ENCODE results near the gene PC. TPM values are rescaled to one million over a fixed set of nuclear protein-coding genes. Genes with fewer than 3 reads are reported as not detected.

Gene PC
- total RNA-seq, 1 donor from 2014 or later = 13.5 TPM

GRCh38 chr11:66879000-66879399 lies 79.2 kb downstream of the PC start:
- Histone ChIP-seq H3K27ac (no peak overlapping the region), H3K27me3 (no peaks in the 10 kb centered on the region), H3K36me3 (no peaks in the 10 kb centered on the region), H3K4me1 (no peaks in the 10 kb centered on the region), H3K4me3 (no peak overlapping the region), H3K9me3 (no peaks in the 10 kb centered on the region)
- intact Hi-C loops (cut with DNase I) = no loop called here
- no peak for DNase-seq (ENCODE audit: low spot score in 2 of 2)
- TF ChIP-seq, protein P1, sequence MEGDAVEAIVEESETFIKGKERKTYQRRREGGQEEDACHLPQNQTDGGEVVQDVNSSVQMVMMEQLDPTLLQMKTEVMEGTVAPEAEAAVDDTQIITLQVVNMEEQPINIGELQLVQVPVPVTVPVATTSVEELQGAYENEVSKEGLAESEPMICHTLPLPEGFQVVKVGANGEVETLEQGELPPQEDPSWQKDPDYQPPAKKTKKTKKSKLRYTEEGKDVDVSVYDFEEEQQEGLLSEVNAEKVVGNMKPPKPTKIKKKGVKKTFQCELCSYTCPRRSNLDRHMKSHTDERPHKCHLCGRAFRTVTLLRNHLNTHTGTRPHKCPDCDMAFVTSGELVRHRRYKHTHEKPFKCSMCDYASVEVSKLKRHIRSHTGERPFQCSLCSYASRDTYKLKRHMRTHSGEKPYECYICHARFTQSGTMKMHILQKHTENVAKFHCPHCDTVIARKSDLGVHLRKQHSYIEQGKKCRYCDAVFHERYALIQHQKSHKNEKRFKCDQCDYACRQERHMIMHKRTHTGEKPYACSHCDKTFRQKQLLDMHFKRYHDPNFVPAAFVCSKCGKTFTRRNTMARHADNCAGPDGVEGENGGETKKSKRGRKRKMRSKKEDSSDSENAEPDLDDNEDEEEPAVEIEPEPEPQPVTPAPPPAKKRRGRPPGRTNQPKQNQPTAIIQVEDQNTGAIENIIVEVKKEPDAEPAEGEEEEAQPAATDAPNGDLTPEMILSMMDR (IDR thresholded peaks at IDR 0.05) = no peak

DNA sequence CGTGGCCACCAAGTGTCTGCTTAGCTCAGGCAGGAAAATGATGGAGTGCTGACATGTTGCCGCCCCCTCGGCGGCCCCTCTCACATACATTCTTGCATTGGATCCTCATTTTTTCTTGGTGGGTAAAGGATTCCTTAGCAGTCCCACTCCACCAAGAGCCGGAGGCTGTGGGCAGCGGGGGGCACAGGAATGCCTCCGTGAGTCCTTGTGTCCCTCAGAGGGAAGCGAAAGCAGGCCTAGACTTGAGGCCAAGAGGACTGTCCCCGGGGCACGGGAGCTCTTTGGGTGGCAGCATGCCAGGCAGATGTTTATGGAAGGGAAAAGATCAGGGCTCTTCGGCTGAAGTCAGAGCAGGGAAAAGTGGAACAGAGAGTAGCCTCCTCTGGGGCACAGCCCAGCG lies 79.7 kb downstream of the PC start:
- Histone ChIP-seq H3K9me3 (no peaks in the 10 kb centered on the region), H3K27ac (no peak overlapping the region), H3K4me3 (no peak overlapping the region), H3K36me3 (no peaks in the 10 kb centered on the region), H3K4me1 (no peaks in the 10 kb centered on the region), H3K27me3 (no peaks in the 10 kb centered on the region)
- intact Hi-C loops (cut with DNase I) = no loop called here
- TF ChIP-seq, protein P1 (IDR thresholded peaks at IDR 0.05) = no peak
- no peak for DNase-seq (ENCODE audit: low spot score in 2 of 2)

GRCh38 chr11:66877588-66878385 lies 80.4 kb downstream of the PC start:
- no peaks in the 10 kb centered on the region for H3K4me1 ChIP-seq
- H3K27me3 ChIP-seq = no peaks in the 10 kb centered on the region
- TF ChIP-seq, protein P1 (IDR thresholded peaks at IDR 0.05) = no peak
- intact Hi-C loops (cut with DNase I) = no loop called here
- H3K27ac ChIP-seq = no peak overlapping the region
- no peak for DNase-seq (ENCODE audit: low spot score in 2 of 2)
- no peak overlapping the region for H3K4me3 ChIP-seq
- no peaks in the 10 kb centered on the region for H3K36me3 ChIP-seq
- no peaks in the 10 kb centered on the region for H3K9me3 ChIP-seq

- Histone ChIP-seq H3K4me1 (no peaks in the 10 kb centered on the region), H3K27me3 (no peaks in the 10 kb centered on the region), H3K27ac (no peak overlapping the region), H3K4me3 (no peak overlapping the region), H3K36me3 (peaks cover 7 to 9% of the 10 kb centered on the region in 2 donors), H3K9me3 (no peaks in the 10 kb centered on the region)
- TF ChIP-seq, protein P1 (IDR thresholded peaks at IDR 0.05) = no peak
- DNase-seq (ENCODE audit: low spot score in 2 of 2) = no peak
- intact Hi-C loops (cut with DNase I) = no loop called here
Observed at GRCh38 chr11:66875378-66875777, 82.8 kb downstream of the PC start.

DNA sequence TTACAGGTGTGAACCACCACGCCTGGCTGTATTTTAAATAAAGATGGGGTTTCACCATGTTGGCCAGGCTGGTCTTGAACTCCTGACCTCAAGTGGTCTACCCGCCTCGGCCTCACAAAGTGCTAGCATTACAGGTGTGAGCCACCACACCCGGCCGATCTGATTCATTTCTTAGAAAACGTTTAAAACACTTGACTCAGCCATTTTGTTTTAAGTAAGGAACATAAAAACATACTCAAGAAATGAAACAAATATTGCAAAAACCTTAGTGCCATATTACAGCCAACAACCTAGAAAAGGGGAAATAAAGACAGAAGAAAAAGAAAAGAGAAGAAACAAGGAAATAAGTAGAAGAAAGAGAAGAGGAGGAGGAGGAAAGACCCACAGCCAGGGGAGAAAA lies 84.0 kb downstream of the PC start:
- Histone ChIP-seq H3K27ac (no peak overlapping the region), H3K4me1 (no peaks in the 10 kb centered on the region), H3K36me3 (peaks cover 7 to 13% of the 10 kb centered on the region in 2 donors), H3K27me3 (no peaks in the 10 kb centered on the region), H3K9me3 (no peaks in the 10 kb centered on the region), H3K4me3 (no peak overlapping the region)
- intact Hi-C loops (cut with DNase I) = no loop called here
- TF ChIP-seq, protein P1 (IDR thresholded peaks at IDR 0.05) = no peak
- DNase-seq (ENCODE audit: low spot score in 2 of 2) = no peak

Data from ascending aorta (tissue), 2 donors.